ENCODE measurements around the gene GTPBP10.
A peak's percentile ranks its signal among the peaks of the same experiment; 100 is the strongest.

GTPBP10 gene

GRCh38 chr7:90313907-90314306, 32.6 kb upstream of the GTPBP10 start:
- DNase-seq (ENCODE audit: low read depth, low spot score): no peak
- in situ Hi-C loops (cut with HindIII; ENCODE audit: low sequenced_read_pairs): no loop called here
- no peak for TF ChIP-seq CTCF (IDR thresholded peaks at IDR 0.05; ENCODE audit: low read depth, low read length)

GRCh38 chr7:90320014-90320413, 26.5 kb upstream of the GTPBP10 start:
- in situ Hi-C loops (cut with HindIII; ENCODE audit: low sequenced_read_pairs): no loop called here
- DNase-seq (ENCODE audit: low read depth, low spot score): no peak
- no peak for TF ChIP-seq CTCF (IDR thresholded peaks at IDR 0.05; ENCODE audit: low read depth, low read length)
- no peak overlapping the region for H3K4me3 ChIP-seq (ENCODE audit: low read depth, low read length)

More at GRCh38 chr7:90313907-90314306, 32.6 kb upstream of the GTPBP10 start:
- H3K4me3 ChIP-seq (ENCODE audit: low read depth, low read length): no peak overlapping the region

- TF ChIP-seq CTCF (IDR thresholded peaks at IDR 0.05; ENCODE audit: low read depth, low read length): no peak
- DNase-seq (ENCODE audit: low read depth, low spot score): no peak
- H3K4me3 ChIP-seq (ENCODE audit: low read depth, low read length): peak overlapping the region; percentile 20
- in situ Hi-C loops (cut with HindIII; ENCODE audit: low sequenced_read_pairs): no loop called here
Measured at GRCh38 chr7:90320418-90320800, 26.1 kb upstream of the GTPBP10 start.

- TF ChIP-seq CTCF (IDR thresholded peaks at IDR 0.05; ENCODE audit: low read depth, low read length): no peak
- peak within 1 kb of the TSS; percentile 20 for H3K4me3 ChIP-seq (ENCODE audit: low read depth, low read length)
- in situ Hi-C loops (cut with HindIII; ENCODE audit: low sequenced_read_pairs): no loop called here
- DNase-seq (ENCODE audit: low read depth, low spot score): peak; percentile 10
Measured at GRCh38 chr7:90320801-90321494, 25.6 kb upstream of the GTPBP10 start, which contains the start of gene FAM237B. FAM237B (minus strand) TSS chr7:90321304; CDS start chr7:90319748, 1,556 bp downstream.

- in situ Hi-C loops (cut with HindIII; ENCODE audit: low sequenced_read_pairs): no loop called here
- no peak for TF ChIP-seq CTCF (IDR thresholded peaks at IDR 0.05; ENCODE audit: low read depth, low read length)
- no peak for DNase-seq (ENCODE audit: low read depth, low spot score)
- no peak overlapping the region for H3K4me3 ChIP-seq (ENCODE audit: low read depth, low read length)
Measured at GRCh38 chr7:90322837-90323236, 23.7 kb upstream of the GTPBP10 start.

GRCh38 chr7:90326500-90326899, 20.0 kb upstream of the GTPBP10 start:
- no peak overlapping the region for H3K4me3 ChIP-seq (ENCODE audit: low read depth, low read length)
- no peak for TF ChIP-seq CTCF (IDR thresholded peaks at IDR 0.05; ENCODE audit: low read depth, low read length)
- in situ Hi-C loops (cut with HindIII; ENCODE audit: low sequenced_read_pairs): no loop called here
- DNase-seq (ENCODE audit: low read depth, low spot score): no peak
